Thyroid gland (tissue), 4 donors: ENCODE data around the gene ROPN1L.

Experiments
- POLR2A ChIP-seq, 2 donors: fragments of 450-650 bp; IDR thresholded peaks; one replicate each; pipeline ENCODE4 v1.6.1; 2017; ENCODE audit warnings: antibody characterized with exemption in 2 of 2, mild to moderate bottlenecking in 2 of 2, moderate library complexity in 1 of 2
- TF ChIP-seq, protein P1 (sequence below), 6 experiments: fragments of 200-600 bp in 3 of 6; fragments of 450-650 bp in 3 of 6; sonication (generic) in 3 of 6; IDR thresholded peaks; one replicate each; pipeline ENCODE4 v1.5.1; 2016 to 2019; ENCODE audit warnings: antibody characterized with exemption in 6 of 6, mild to moderate bottlenecking in 2 of 6, inconsistent platforms in 1 of 6, moderate library complexity in 1 of 6

DNA sequence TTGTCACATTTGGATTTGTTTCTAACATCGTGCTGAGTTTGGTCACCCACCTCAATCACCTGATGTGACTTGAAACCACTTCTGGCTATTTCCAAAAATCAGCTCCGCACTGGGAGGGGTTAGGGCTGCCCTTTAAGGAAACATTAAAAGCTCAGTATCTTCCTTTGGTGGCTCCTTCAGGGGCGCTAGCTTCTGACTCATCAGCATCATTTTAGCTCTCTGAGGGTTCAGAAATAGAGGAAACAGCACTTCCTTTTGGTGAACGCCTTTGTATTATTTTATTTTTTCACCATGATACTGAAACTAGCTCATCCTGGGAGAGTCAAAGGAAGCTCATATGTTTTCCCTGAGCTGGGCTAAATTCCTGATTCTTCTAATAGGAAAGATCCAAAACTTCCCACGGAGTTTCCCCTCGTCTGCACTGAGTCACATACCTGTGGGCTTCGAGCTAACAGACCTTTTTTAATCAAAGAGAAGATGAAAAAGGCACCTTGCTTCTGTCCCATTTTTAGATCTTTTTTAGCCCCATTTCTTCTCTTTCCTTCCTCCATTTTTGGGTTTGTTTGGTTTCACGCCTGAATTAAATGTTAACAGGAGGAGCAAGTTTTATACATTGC is 48.2 kb downstream of the ROPN1L start:
- TF ChIP-seq, protein P1, sequence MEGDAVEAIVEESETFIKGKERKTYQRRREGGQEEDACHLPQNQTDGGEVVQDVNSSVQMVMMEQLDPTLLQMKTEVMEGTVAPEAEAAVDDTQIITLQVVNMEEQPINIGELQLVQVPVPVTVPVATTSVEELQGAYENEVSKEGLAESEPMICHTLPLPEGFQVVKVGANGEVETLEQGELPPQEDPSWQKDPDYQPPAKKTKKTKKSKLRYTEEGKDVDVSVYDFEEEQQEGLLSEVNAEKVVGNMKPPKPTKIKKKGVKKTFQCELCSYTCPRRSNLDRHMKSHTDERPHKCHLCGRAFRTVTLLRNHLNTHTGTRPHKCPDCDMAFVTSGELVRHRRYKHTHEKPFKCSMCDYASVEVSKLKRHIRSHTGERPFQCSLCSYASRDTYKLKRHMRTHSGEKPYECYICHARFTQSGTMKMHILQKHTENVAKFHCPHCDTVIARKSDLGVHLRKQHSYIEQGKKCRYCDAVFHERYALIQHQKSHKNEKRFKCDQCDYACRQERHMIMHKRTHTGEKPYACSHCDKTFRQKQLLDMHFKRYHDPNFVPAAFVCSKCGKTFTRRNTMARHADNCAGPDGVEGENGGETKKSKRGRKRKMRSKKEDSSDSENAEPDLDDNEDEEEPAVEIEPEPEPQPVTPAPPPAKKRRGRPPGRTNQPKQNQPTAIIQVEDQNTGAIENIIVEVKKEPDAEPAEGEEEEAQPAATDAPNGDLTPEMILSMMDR (IDR thresholded peaks at IDR 0.05): no peak
- TF ChIP-seq POLR2A (IDR thresholded peaks at IDR 0.05): no peak
